Thoracic aorta (tissue), 2 donors: ENCODE results near the gene TMPRSS9. TPM values are rescaled to one million over a fixed set of nuclear protein-coding genes. Genes with fewer than 3 reads are reported as not detected.
"Not testable (repeated sequence)": the region's sequence is repeated elsewhere in the genome, so short reads cannot be mapped to it uniquely, and the experiment has no call there.

Source experiments
- ATAC-seq: fragments of 150-250 bp; one replicate; pipeline ENCODE4 v1.8.0; 2017; ENCODE audit warnings: low read depth; ENCODE audit not compliant: insufficient number of reproducible peaks, low FRiP score
- DNase-seq: peaks from one replicate; pipeline ENCODE4 v3.0.0-alpha.2; 2020; ENCODE audit warnings: low spot score
- H3K27ac ChIP-seq, 2 donors: fragments of 200-600 bp; sonication (generic); 1 replicate in 1 of 2; 2 replicates in 1 of 2; pipeline ENCODE4 v1.5.1; 2016; ENCODE audit warnings: mild to moderate bottlenecking in 2 of 2, moderate library complexity in 2 of 2
- H3K27me3 ChIP-seq: fragments of 200-600 bp; sonication (generic); replicated peaks from 2 replicates; pipeline ENCODE4 v1.6.0; 2016; ENCODE audit warnings: mild to moderate bottlenecking; ENCODE audit not compliant: insufficient read depth
- H3K36me3 ChIP-seq: fragments of 200-600 bp; sonication (generic); one replicate; pipeline ENCODE4 v1.5.1; 2016
- H3K4me1 ChIP-seq, 2 donors: fragments of 200-600 bp; sonication (generic); 1 replicate in 1 of 2; 2 replicates in 1 of 2; pipeline versions ENCODE4 v1.5.1 to v1.6.0; 2016; ENCODE audit warnings: low read depth in 2 of 2, mild to moderate bottlenecking in 1 of 2; ENCODE audit not compliant: control insufficient read depth in 1 of 2
- H3K4me3 ChIP-seq: fragments of 200-600 bp; sonication (generic); 2 replicates; pipeline ENCODE4 v1.5.1; 2016; ENCODE audit warnings: mild to moderate bottlenecking
- H3K9me3 ChIP-seq: fragments of 200-600 bp; sonication (generic); 2 replicates; pipeline ENCODE4 v1.5.1; 2016
- CTCF ChIP-seq: fragments of 200-600 bp; sonication (generic); IDR thresholded peaks from one replicate; pipeline ENCODE4 v1.5.1; 2019; ENCODE audit warnings: antibody characterized with exemption
- total RNA-seq, 2 donors: library from RNA; depleted of rRNA; stranded (reverse); fragments of >200 nt; gene quantifications; one replicate each; pipeline versions ENCODE4 v1.1.0 to v1.2.3, GENCODE V29; 2016

Gene TMPRSS9
- total RNA-seq, 2 donors from 2014 or later = 0.42 to 0.54 TPM

GRCh38 chr19:2455851-2456570 lies 95.9 kb downstream of the TMPRSS9 start:
- no peak for ATAC-seq
- Histone ChIP-seq H3K27me3 (no peaks in the 10 kb centered on the region), H3K4me1 (peaks cover 8 to 22% of the 10 kb centered on the region in 2 donors)

DNA sequence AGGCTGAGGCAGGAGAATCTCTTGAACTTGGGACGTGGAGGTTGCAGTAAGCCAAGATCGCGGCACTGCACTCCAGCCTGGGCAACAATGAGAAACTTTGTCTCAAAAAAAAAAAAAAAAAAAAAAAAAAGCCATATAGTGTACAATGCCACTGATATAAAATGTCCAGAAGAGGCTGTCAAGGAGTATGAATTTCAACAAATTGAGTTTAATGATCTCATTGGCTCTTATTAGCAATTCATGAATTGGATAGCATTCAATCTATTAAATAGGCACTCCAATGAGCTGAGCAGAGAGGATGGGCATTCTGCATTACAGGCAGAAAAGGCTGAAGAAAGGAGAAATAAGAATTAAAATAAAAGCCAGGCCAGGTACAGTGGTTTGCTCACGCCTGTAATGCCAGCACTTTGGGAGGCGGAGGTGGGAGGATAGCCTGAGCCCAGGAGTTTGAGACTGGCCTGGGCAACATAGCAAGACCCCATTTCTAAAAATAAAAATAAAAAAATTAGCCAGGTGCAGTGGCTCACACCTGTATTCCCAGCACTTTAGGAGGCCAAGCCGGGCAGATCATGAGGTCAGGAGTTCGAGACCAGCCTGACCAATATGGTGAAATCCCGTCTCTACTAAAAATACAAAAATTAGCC lies 97.5 kb downstream of the TMPRSS9 start:
- ATAC-seq (no peak), DNase-seq (no peak)
- Histone ChIP-seq H3K4me1 (peaks cover 8 to 34% of the 10 kb centered on the region in 2 donors), H3K27ac (peak overlapping the region; percentile 59 to 77), H3K36me3 (no peaks in the 10 kb centered on the region), H3K27me3 (no peaks in the 10 kb centered on the region), H3K4me3 (peak overlapping the region; percentile 70), H3K9me3 (no peaks in the 10 kb centered on the region)
- TF ChIP-seq CTCF = no peak

More at GRCh38 chr19:2455851-2456570, 95.9 kb downstream of the TMPRSS9 start:
- Histone ChIP-seq H3K36me3 (no peaks in the 10 kb centered on the region), H3K27ac (no peak overlapping the region), H3K4me3 (peak overlapping the region; percentile 99), H3K9me3 (no peaks in the 10 kb centered on the region)
- no peak for TF ChIP-seq CTCF
- DNase-seq = no peak

DNA sequence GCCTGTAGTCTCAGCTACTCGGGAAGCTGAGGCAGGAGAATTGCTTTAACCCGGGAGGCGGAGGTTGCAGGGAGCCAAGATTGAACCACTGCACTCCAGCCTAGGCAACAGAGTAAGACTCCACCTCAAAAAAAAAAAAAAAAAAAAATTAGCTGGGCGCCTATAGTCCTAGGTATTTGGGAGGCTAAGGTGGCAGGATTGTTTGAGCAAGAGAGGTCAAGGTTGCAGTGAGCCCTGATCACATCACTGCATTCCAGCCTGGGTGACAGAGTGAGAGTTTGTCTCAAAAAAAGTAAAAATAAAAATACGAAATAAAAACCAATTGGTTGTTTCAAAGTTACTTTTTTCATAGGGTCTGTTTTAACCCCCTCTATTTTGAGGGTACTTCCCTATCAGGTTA lies 98.0 kb downstream of the TMPRSS9 start:
- no peaks in the 10 kb centered on the region for H3K9me3 ChIP-seq

DNA sequence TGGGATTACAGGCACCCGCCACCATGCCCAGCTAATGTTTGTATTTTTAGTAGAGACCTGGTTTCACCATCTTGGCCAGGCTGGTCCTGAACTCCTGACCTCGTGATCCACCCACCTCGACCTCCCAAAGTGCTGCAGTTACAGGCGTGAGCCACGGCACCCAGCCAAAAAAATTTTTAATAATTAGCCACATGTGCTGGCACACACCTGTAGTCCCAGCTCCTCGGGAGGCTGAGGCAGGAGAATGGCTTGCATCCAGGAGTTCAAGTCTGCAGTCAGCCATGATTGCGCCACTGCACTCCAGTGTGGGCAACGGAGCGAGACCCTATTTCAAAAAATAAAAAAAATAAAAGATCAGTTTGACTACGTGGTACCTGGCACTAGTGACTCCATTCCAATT lies 98.7 kb downstream of the TMPRSS9 start:
- H3K27ac ChIP-seq, H3K27me3 ChIP-seq, DNase-seq, ATAC-seq, H3K9me3 ChIP-seq, H3K4me3 ChIP-seq, H3K36me3 ChIP-seq: not testable (repeated sequence)
- peaks cover 8 to 36% of the 10 kb centered on the region in 2 donors for H3K4me1 ChIP-seq

More for the DNA sequence above, 98.0 kb downstream of the TMPRSS9 start:
- no peaks in the 10 kb centered on the region for H3K27me3 ChIP-seq
- no peak for ATAC-seq
- DNase-seq = no peak
- TF ChIP-seq CTCF = no peak
- H3K4me1 ChIP-seq = peaks cover 8 to 36% of the 10 kb centered on the region in 2 donors
- H3K27ac ChIP-seq = no peak overlapping the region
- H3K36me3 ChIP-seq = no peaks in the 10 kb centered on the region
- no peak overlapping the region for H3K4me3 ChIP-seq

- no peak for TF ChIP-seq CTCF
- H3K9me3 ChIP-seq = no peaks in the 10 kb centered on the region
- H3K36me3 ChIP-seq = no peaks in the 10 kb centered on the region
- no peak for DNase-seq
- peaks cover 7 to 33% of the 10 kb centered on the region in 2 donors for H3K4me1 ChIP-seq
- no peak overlapping the region for H3K27ac ChIP-seq
- H3K27me3 ChIP-seq = no peaks in the 10 kb centered on the region
- no peak for ATAC-seq
- no peak overlapping the region for H3K4me3 ChIP-seq
Observed at GRCh38 chr19:2460245-2460644, 100.2 kb downstream of the TMPRSS9 start.
